Ishikawa (cell line): ENCODE measurements around the gene CHIA.

Source experiments
- CEBPB ChIP-seq: IDR thresholded peaks from 2 replicates; pipeline ENCODE4 v1.6.1; 2012
- CREB1 ChIP-seq: IDR thresholded peaks from 2 replicates; pipeline ENCODE4 v1.6.1; 2012; ENCODE audit warnings: low read depth
- EGR1 ChIP-seq: IDR thresholded peaks from 2 replicates; pipeline ENCODE4 v1.6.1; 2012
- EP300 ChIP-seq: IDR thresholded peaks from 2 replicates; pipeline ENCODE4 v1.6.1; 2012; ENCODE audit warnings: borderline replicate concordance
- FOXM1 ChIP-seq: IDR thresholded peaks from 2 replicates; pipeline ENCODE4 v1.6.1; 2012; ENCODE audit warnings: low read depth, borderline replicate concordance
- NFIC ChIP-seq: IDR thresholded peaks from 2 replicates; pipeline ENCODE4 v1.6.1; 2012
- RAD21 ChIP-seq: IDR thresholded peaks from 2 replicates; pipeline ENCODE4 v1.6.1; 2012; ENCODE audit warnings: low read depth
- TAF1 ChIP-seq: IDR thresholded peaks from 2 replicates; pipeline ENCODE4 v1.6.1; 2012; ENCODE audit warnings: low read depth, mild to moderate bottlenecking
- TCF12 ChIP-seq: IDR thresholded peaks from 2 replicates; pipeline ENCODE4 v1.6.1; 2012; ENCODE audit warnings: low read depth
- TEAD4 ChIP-seq: IDR thresholded peaks from 2 replicates; pipeline ENCODE4 v1.6.1; 2012
- YY1 ChIP-seq: IDR thresholded peaks from 2 replicates; pipeline ENCODE4 v1.6.1; 2012; ENCODE audit warnings: low read depth
- ZBTB7A ChIP-seq: IDR thresholded peaks from 2 replicates; pipeline ENCODE4 v1.6.1; 2012; ENCODE audit warnings: low read depth
- TF ChIP-seq, protein P1 (sequence below): IDR thresholded peaks from 2 replicates; pipeline ENCODE4 v1.6.1; 2012
- TF ChIP-seq, protein P2 (sequence below): IDR thresholded peaks from 2 replicates; pipeline ENCODE4 v1.6.1; 2012
- TF ChIP-seq, protein P3 (sequence below): IDR thresholded peaks from 2 replicates; pipeline ENCODE4 v1.6.1; 2012; ENCODE audit warnings: low read depth, mild to moderate bottlenecking

The CHIA gene

DNA sequence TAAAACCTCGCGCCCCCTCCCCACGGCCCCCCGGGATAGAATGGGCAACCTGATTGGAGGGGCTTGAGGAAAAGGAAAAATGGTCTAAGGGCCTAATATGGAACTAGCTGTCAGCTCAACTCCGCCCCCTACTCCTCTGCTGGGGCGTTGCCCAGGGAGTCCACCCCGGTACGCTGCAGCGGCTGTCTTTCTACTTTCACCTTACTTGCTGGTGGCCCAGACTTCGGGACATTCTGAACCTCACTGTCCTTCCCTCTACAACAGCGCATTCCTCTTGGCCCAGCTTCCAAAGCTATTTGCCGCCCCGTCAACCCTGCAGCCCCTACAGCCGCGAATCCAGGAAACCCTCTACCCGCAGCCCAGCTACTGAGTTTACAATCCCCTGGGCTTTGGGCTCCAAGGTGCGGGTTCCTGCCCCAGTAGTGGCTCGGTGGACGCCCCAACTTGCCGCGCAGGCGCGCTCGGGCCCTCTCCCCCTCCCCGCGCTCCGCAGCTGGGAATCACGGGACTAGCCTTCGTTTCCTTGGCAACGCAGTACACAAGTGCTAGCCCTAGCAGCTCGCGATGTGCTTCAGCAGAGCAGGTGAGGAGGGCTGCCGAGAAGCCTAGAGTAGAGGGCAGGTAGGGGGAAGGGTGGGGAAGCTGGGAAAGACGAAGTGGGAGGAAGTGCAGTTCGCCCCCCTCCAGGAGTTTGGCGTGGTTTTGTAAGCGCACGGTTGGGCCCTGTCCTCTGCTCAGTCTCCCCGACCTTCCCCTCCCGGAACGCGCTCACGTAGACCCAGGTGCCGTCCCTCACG lies 55.6 kb downstream of the CHIA start:
- TF ChIP-seq TCF12 (no peak), RAD21 (no peak), EGR1 (no peak), ZBTB7A (0 out of 2 replicates have a peak, but pooled peaks have one; percentile 63)
- TF ChIP-seq, protein P1, sequence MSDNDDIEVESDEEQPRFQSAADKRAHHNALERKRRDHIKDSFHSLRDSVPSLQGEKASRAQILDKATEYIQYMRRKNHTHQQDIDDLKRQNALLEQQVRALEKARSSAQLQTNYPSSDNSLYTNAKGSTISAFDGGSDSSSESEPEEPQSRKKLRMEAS: peak; percentile 64; the same call in 1 of the 2 replicates
- TF ChIP-seq, protein P2, sequence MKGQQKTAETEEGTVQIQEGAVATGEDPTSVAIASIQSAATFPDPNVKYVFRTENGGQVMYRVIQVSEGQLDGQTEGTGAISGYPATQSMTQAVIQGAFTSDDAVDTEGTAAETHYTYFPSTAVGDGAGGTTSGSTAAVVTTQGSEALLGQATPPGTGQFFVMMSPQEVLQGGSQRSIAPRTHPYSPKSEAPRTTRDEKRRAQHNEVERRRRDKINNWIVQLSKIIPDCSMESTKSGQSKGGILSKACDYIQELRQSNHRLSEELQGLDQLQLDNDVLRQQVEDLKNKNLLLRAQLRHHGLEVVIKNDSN: peak; percentile 78

DNA sequence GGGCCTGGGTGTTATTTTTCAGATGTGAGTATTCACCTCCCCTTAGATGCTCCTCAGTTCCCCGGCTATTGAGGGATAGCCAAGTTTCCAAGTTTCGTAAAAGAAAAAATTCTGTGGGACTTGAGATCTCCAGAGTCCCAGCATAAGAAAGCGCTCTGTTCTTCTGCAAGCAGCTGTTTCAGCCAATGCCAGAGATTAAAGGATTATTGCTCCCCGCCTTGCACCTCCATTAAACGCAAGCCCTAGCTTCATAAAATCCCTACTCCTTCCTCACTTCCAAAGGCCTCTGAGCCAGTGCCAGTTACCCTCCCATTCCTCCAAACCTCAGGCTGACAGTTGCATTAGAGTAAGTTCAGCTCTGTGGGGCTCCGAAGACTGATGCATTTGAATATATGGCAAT lies 56.4 kb downstream of the CHIA start:
- TF ChIP-seq EP300: no peak
- no peak for TF ChIP-seq TAF1
- TF ChIP-seq ZBTB7A: no peak
- no peak for TF ChIP-seq YY1
- no peak for TF ChIP-seq NFIC
- TF ChIP-seq RAD21: no peak
- no peak for TF ChIP-seq CEBPB
- no peak for TF ChIP-seq CREB1
- TF ChIP-seq TCF12: no peak
- TF ChIP-seq, protein P3, sequence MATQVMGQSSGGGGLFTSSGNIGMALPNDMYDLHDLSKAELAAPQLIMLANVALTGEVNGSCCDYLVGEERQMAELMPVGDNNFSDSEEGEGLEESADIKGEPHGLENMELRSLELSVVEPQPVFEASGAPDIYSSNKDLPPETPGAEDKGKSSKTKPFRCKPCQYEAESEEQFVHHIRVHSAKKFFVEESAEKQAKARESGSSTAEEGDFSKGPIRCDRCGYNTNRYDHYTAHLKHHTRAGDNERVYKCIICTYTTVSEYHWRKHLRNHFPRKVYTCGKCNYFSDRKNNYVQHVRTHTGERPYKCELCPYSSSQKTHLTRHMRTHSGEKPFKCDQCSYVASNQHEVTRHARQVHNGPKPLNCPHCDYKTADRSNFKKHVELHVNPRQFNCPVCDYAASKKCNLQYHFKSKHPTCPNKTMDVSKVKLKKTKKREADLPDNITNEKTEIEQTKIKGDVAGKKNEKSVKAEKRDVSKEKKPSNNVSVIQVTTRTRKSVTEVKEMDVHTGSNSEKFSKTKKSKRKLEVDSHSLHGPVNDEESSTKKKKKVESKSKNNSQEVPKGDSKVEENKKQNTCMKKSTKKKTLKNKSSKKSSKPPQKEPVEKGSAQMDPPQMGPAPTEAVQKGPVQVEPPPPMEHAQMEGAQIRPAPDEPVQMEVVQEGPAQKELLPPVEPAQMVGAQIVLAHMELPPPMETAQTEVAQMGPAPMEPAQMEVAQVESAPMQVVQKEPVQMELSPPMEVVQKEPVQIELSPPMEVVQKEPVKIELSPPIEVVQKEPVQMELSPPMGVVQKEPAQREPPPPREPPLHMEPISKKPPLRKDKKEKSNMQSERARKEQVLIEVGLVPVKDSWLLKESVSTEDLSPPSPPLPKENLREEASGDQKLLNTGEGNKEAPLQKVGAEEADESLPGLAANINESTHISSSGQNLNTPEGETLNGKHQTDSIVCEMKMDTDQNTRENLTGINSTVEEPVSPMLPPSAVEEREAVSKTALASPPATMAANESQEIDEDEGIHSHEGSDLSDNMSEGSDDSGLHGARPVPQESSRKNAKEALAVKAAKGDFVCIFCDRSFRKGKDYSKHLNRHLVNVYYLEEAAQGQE: no peak
- no peak for TF ChIP-seq EGR1
- TF ChIP-seq, protein P1: no peak
- no peak for TF ChIP-seq FOXM1
- TF ChIP-seq, protein P2: no peak
- TF ChIP-seq TEAD4: no peak

DNA sequence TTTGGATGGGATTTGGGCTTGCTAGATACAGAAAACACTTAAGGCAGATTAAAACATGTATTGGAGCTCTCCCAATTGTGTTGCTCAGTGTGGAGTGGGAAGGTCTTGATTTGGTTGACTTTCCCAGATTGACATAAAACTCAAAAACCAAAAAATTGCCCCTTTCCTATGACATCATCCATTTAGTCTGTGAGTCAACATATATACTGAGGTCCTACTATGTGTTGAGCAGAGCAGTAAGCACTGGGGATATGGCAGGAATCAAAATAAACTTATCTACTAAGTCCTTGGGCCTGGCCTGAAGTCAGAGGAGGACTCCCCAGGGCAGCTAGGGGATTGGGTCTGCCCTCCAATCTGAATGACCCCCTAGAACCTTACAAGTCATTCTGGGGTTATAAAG lies 61.0 kb downstream of the CHIA start:
- TF ChIP-seq CREB1 (no peak), TCF12 (no peak), NFIC (no peak), FOXM1 (no peak), EP300 (no peak), TAF1 (no peak)

DNA sequence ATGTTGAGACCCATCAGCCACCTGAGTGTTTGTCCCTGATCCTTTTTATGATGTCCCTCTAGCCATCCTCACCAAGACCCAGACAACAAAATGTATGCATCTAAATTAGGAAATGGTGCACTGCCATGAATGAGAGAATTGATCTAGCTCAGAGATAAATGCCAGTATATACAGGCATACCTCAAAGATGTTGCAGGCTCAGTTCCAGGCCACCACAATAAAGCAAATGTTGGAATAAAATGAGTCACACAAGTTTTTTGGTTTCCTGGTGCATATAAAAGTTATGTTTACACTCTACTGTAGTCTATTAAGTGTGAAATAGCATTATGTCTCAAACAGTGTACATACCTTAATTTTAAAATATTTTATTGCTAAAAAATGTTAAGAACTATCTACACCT lies 63.9 kb downstream of the CHIA start:
- TF ChIP-seq, protein P3: no peak
- TF ChIP-seq ZBTB7A: no peak

DNA sequence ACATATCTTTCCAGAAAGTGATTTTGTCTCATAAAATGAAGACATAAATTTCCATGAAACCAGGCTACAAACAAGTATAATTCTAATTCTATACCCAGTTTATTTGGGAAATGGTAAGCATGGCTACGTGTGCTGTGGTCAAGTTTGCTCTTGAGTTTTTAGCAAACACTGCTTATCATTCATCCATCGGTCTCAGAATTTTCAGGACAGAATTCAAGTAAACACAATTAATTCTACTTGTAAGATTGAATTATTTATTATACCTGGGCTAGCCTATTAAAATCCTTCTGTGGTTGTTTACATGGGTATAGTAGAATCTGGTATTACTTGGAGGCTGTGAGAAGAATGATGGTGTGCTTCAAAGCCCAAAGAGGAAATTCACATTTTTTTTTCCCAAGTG lies 68.3 kb downstream of the CHIA start:
- TF ChIP-seq NFIC (no peak), EGR1 (no peak), CEBPB (no peak), RAD21 (no peak), FOXM1 (no peak), EP300 (no peak), TCF12 (no peak)
- TF ChIP-seq, protein P2: no peak
- TF ChIP-seq, protein P3: no peak
